Temporal lobe (tissue), 2 donors: ENCODE data around the gene ZNF217. TPM values are rescaled to one million over a fixed set of nuclear protein-coding genes. Genes with fewer than 3 reads are reported as not detected.

Experiments used
- small RNA-seq: library from RNA; depleted of rRNA; stranded (forward); fragments of <200 nt; gene quantifications from one replicate; pipeline ENCODE3, GENCODE V24; 2014; ENCODE audit warnings: low replicate concordance
- total RNA-seq: library from RNA; depleted of rRNA; stranded (reverse); fragments of >200 nt; gene quantifications from one replicate; pipeline ENCODE4 v1.2.3, GENCODE V29; 2014

ZNF217 gene
- total RNA-seq, 1 donor from 2014 or later = 5.2 TPM

Small RNA genes lying within 50 kb of the gene (small RNA-seq; reads per million reads assigned to genes)
- not detected for gene RF00019
